Tibial nerve (tissue), 4 donors: Measurements from ENCODE around the gene ADD3. TPM values are rescaled to one million over a fixed set of nuclear protein-coding genes. Genes with fewer than 3 reads are reported as not detected.

Experiments used
- DNase-seq, 2 donors: peaks; one replicate each; pipeline ENCODE4 v3.0.0-alpha.2; 2019; ENCODE audit warnings: low spot score in 2 of 2
- H3K27ac ChIP-seq, 4 donors: fragments of 200-600 bp; sonication (generic) in 3 of 4; one replicate each; pipeline ENCODE4 v1.5.1; 2017 to 2019; ENCODE audit warnings: mild to moderate bottlenecking in 1 of 4
- H3K27me3 ChIP-seq, 2 donors: fragments of 200-600 bp; sonication (generic) in 1 of 2; one replicate each; pipeline versions ENCODE4 v1.5.1 to v1.6.0; 2017 to 2019
- H3K36me3 ChIP-seq, 3 donors: fragments of 200-600 bp; sonication (generic); one replicate each; pipeline ENCODE4 v1.5.1; 2018 to 2019
- H3K4me1 ChIP-seq, 4 donors: fragments of 200-600 bp; sonication (generic) in 3 of 4; one replicate each; pipeline ENCODE4 v1.5.1; 2017 to 2019
- H3K4me3 ChIP-seq, 4 donors: fragments of 200-600 bp; sonication (generic) in 3 of 4; one replicate each; pipeline ENCODE4 v1.5.1; 2017 to 2019; ENCODE audit warnings: mild to moderate bottlenecking in 1 of 4, moderate library complexity in 1 of 4
- H3K9me3 ChIP-seq, 4 donors: fragments of 200-600 bp; sonication (generic) in 3 of 4; one replicate each; pipeline ENCODE4 v1.5.1; 2017 to 2019
- EP300 ChIP-seq, 2 donors: sonication (generic); formaldehyde crosslinking; IDR thresholded peaks; one replicate each; pipeline ENCODE4 v1.6.1; 2017; ENCODE audit warnings: antibody characterized with exemption in 2 of 2, mild to moderate bottlenecking in 1 of 2
- POLR2A ChIP-seq, 2 donors: fragments of 450-650 bp; IDR thresholded peaks; one replicate each; pipeline ENCODE4 v1.6.1; 2017; ENCODE audit warnings: antibody characterized with exemption in 2 of 2, mild to moderate bottlenecking in 2 of 2, moderate library complexity in 2 of 2
- WGBS, 2 donors: methylation state at CpG; one replicate each; pipeline ENCODE4 v1.1.5; 2018; 5-methylcytosine and 5-hydroxymethylcytosine counted together
- total RNA-seq, 4 donors: library from RNA; depleted of rRNA; stranded (reverse); fragments of >200 nt; gene quantifications; one replicate each; pipeline ENCODE4 v1.1.0, GENCODE V29; 2016
- TF ChIP-seq, protein P1 (sequence below), 5 experiments: fragments of 200-600 bp in 3 of 5; fragments of 450-650 bp in 2 of 5; sonication (generic) in 3 of 5; IDR thresholded peaks; one replicate each; pipeline ENCODE4 v1.5.1; 2016 to 2019; ENCODE audit warnings: antibody characterized with exemption in 5 of 5, mild to moderate bottlenecking in 3 of 5, moderate library complexity in 2 of 5

ADD3 gene
- total RNA-seq, 4 donors from 2014 or later, result 208 to 639 (median 443) TPM

DNA sequence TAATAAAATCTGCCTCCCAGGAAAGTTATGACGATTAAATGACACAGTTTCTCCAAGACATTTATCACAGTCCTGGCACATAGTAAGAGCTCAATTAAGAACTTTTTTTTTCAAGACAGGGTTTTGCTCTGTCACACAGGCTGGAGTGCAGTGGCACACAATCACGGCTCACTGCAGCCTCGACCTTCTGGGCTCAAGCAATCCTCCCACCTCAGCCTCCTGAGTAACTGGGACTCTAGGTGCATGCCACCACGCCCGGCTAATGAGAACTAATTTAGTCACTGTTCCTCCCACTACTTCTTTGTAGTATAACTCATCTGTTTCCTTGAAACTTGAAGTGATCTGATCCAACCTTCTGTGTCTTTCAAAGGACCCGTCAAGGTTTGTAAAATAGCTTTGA lies 157.5 kb downstream of the ADD3 start:
- Histone ChIP-seq H3K27ac (no peak overlapping the region), H3K27me3 (peaks cover 0 to 57% of the 10 kb centered on the region in 2 donors), H3K36me3 (no peaks in the 10 kb centered on the region), H3K4me3 (no peak overlapping the region), H3K9me3 (no peaks in the 10 kb centered on the region), H3K4me1 (peaks cover 0 to 10% (median 4%) of the 10 kb centered on the region in 4 donors)
- 70 to 78% methylated on average over 6 of the region's 6 CpGs for WGBS, 2 donors
- TF ChIP-seq, protein P1, sequence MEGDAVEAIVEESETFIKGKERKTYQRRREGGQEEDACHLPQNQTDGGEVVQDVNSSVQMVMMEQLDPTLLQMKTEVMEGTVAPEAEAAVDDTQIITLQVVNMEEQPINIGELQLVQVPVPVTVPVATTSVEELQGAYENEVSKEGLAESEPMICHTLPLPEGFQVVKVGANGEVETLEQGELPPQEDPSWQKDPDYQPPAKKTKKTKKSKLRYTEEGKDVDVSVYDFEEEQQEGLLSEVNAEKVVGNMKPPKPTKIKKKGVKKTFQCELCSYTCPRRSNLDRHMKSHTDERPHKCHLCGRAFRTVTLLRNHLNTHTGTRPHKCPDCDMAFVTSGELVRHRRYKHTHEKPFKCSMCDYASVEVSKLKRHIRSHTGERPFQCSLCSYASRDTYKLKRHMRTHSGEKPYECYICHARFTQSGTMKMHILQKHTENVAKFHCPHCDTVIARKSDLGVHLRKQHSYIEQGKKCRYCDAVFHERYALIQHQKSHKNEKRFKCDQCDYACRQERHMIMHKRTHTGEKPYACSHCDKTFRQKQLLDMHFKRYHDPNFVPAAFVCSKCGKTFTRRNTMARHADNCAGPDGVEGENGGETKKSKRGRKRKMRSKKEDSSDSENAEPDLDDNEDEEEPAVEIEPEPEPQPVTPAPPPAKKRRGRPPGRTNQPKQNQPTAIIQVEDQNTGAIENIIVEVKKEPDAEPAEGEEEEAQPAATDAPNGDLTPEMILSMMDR (IDR thresholded peaks at IDR 0.05), result no peak
- TF ChIP-seq POLR2A (IDR thresholded peaks at IDR 0.05) (no peak), EP300 (IDR thresholded peaks at IDR 0.05) (no peak)
- no peak for DNase-seq

DNA sequence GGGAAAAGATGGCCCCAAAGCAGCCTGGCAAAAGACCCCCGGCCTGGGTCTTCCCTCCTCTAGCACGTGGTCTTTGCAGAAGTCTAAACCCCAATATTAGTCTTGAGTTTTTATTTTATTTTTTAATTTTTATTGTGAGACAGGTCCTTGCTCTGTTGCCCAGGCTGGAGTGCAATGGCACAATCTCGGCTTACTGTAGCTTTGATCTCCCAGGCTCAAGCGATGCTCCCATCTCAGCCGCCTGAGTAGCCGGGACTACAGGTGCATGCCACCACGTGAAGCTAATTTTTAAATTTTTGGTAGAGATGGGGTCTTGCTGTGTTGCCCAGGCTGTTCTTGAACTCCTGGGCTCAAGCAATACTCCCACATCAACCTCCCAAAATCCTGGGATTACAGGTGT lies 159.4 kb downstream of the ADD3 start:
- Histone ChIP-seq H3K4me1 (peaks cover 0 to 18% (median 4%) of the 10 kb centered on the region in 4 donors), H3K4me3 (no peak overlapping the region), H3K27ac (no peak overlapping the region), H3K27me3 (peaks cover 0 to 66% of the 10 kb centered on the region in 2 donors), H3K36me3 (no peaks in the 10 kb centered on the region), H3K9me3 (no peaks in the 10 kb centered on the region)
- TF ChIP-seq POLR2A (IDR thresholded peaks at IDR 0.05) (no peak), EP300 (IDR thresholded peaks at IDR 0.05) (no peak)
- TF ChIP-seq, protein P1 (IDR thresholded peaks at IDR 0.05), result no peak
- no peak for DNase-seq
- 93 to 94% methylated on average over 7 of the region's 7 CpGs for WGBS, 2 donors

DNA sequence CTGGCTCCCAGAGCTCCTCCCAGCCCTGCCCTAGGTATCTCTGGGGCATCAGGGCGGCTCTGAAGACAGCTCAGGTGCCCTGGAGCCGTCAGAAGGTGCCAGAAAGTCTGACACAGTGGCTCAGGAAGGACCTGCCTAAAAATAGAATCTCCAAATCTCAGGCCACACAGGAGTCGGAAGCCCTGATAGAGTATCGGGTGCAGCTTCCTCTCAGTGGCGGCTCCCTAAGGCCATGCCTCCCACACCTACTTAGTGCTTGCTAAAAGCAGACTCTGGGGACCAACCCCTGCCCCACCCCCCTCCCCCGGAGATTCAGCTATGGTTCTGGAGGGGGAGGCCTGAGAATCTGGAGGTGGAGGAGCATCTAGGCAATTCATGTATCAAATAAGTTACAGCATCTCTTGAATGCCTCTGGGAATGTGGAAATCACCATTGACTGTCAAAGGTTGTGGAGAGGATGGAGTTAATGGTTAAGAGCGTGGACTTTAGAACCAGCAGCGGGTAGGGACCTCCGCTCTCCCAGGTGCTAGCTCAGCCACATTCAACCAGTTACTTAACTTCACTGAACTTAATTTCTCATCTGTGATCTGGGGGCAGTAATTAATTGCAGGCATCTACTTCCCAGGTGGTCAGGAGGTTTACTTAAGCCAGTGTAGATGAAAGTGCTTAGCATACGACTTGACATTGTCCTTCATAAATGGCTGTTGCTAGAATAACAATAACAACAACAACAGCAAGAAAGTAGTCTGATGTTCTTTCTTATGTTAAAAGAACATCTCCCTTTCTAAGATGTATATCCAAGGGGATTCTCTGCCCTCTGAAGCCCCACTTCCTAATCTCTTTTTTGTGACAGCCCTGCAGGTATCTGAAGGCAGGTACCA lies 161.1 kb downstream of the ADD3 start:
- Histone ChIP-seq H3K9me3 (no peaks in the 10 kb centered on the region), H3K4me3 (no peak overlapping the region), H3K36me3 (no peaks in the 10 kb centered on the region), H3K27me3 (peaks cover 0 to 66% of the 10 kb centered on the region in 2 donors), H3K4me1 (peaks cover 0 to 16% (median 4%) of the 10 kb centered on the region in 4 donors), H3K27ac (no peak overlapping the region)
- WGBS, 2 donors, result 16 to 25% methylated on average over 7 to 10 of the region's 10 CpGs
- TF ChIP-seq POLR2A (IDR thresholded peaks at IDR 0.05), result no peak
- TF ChIP-seq EP300 (IDR thresholded peaks at IDR 0.05), result no peak
- TF ChIP-seq, protein P1 (IDR thresholded peaks at IDR 0.05), result no peak
- DNase-seq, result no peak

DNA sequence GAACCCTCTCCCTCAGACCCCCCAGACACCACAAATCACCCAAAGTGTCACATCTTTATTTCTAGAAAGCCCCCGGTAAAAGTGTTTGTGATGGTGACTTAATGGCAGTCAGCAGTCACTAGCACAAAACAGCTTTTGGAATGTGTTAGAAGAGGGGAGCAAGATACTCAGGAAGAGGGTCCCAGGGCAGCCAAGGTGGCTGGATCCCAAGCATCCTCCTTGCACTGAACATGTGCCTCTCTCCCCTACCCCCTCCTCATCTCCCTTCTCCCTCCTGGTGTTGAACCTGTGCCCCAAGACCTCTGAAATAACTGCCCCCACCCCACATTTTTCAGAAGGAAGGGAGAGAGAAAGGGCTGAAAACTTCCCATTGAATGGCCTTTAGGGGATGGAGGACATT lies 161.8 kb downstream of the ADD3 start:
- Histone ChIP-seq H3K9me3 (no peaks in the 10 kb centered on the region), H3K4me1 (peaks cover 0 to 15% (median 4%) of the 10 kb centered on the region in 4 donors), H3K27ac (no peak overlapping the region), H3K27me3 (peaks cover 0 to 64% of the 10 kb centered on the region in 2 donors), H3K36me3 (no peaks in the 10 kb centered on the region), H3K4me3 (no peak overlapping the region)
- TF ChIP-seq POLR2A (IDR thresholded peaks at IDR 0.05) (no peak), EP300 (IDR thresholded peaks at IDR 0.05) (no peak)
- TF ChIP-seq, protein P1 (IDR thresholded peaks at IDR 0.05), result no peak
- DNase-seq, result no peak
- 17 to 36% methylated on average over 1 of the region's 1 CpG for WGBS, 2 donors
